Right forelimb (tissue), 1 donor: Measurements from ENCODE around the gene PLCG2.
"Not testable (repeated sequence)": the region's sequence is repeated elsewhere in the genome, so short reads cannot be mapped to it uniquely, and the experiment has no call there.

Experiments
- DNase-seq: peaks from one replicate; pipeline ENCODE4 v3.0.0-alpha.2; 2018

Gene PLCG2

GRCh38 chr16:81755915-81756614, 23.0 kb upstream of the PLCG2 start:
- DNase-seq: no peak

- DNase-seq: no peak
Observed at GRCh38 chr16:81756615-81757356, 22.3 kb upstream of the PLCG2 start.

- no peak for DNase-seq
Observed at GRCh38 chr16:81758376-81758775, 20.7 kb upstream of the PLCG2 start.

GRCh38 chr16:81762322-81762721, 16.8 kb upstream of the PLCG2 start:
- not testable (repeated sequence) for DNase-seq

- DNase-seq: no peak
Observed at GRCh38 chr16:81765111-81765919, 13.8 kb upstream of the PLCG2 start.

GRCh38 chr16:81765969-81766368, 13.1 kb upstream of the PLCG2 start:
- DNase-seq: no peak

GRCh38 chr16:81767987-81768592, 11.0 kb upstream of the PLCG2 start:
- no peak for DNase-seq

- no peak for DNase-seq
Observed at GRCh38 chr16:81770008-81770407, 9.1 kb upstream of the PLCG2 start.

- DNase-seq: no peak
Observed at GRCh38 chr16:81774348-81774747, 4.7 kb upstream of the PLCG2 start.

- DNase-seq: no peak
Observed at GRCh38 chr16:81775570-81775969, 3.5 kb upstream of the PLCG2 start.

GRCh38 chr16:81778231-81778630, 860 bp upstream of the PLCG2 start:
- DNase-seq: no peak

GRCh38 chr16:81779536-81780320, 637 bp downstream of the PLCG2 start:
- peak; percentile 50 for DNase-seq

- no peak for DNase-seq
Observed at GRCh38 chr16:81780350-81780749, 1.3 kb downstream of the PLCG2 start.

- no peak for DNase-seq
Observed at GRCh38 chr16:81782236-81782635, 3.1 kb downstream of the PLCG2 start.

GRCh38 chr16:81784072-81784795, 5.1 kb downstream of the PLCG2 start:
- DNase-seq: no peak

GRCh38 chr16:81785138-81785924, 6.2 kb downstream of the PLCG2 start:
- no peak for DNase-seq

GRCh38 chr16:81786321-81786720, 7.2 kb downstream of the PLCG2 start:
- DNase-seq: no peak

- DNase-seq: no peak
Observed at GRCh38 chr16:81786868-81787267, 7.8 kb downstream of the PLCG2 start.

GRCh38 chr16:81787659-81788058, 8.6 kb downstream of the PLCG2 start:
- no peak for DNase-seq

GRCh38 chr16:81790277-81790676, 11.2 kb downstream of the PLCG2 start:
- DNase-seq: no peak
